NCI-H2029 (cell line): Measurements from ENCODE around the gene CDK17.
"Not testable (repeated sequence)": the region's sequence is repeated elsewhere in the genome, so short reads cannot be mapped to it uniquely, and the experiment has no call there.

ENCODE experiments used
- DNase-seq: peaks from one replicate; lab custom pipeline; 2025; lab: John Stamatoyannopoulos, UW

Gene CDK17

DNA sequence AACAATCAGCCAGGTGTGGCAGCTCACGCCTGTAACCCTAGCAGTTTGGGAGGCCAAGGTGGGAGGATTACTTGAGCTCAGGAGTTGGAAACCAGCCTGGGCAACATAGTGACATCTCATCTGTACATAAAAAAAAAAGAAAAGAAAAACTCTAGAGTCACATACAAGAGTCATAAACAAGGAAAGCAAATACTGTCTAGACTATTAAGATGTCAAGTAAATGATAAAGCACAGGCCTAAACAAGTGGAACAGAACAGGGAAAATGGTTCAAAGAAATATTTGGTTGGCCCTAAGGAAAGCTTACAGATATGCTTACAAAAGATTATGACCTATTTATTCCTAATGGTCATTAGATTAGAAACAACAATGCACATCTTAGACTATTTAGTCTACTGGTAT, 12.3 kb downstream of the CDK17 start:
- no peak for DNase-seq

DNA sequence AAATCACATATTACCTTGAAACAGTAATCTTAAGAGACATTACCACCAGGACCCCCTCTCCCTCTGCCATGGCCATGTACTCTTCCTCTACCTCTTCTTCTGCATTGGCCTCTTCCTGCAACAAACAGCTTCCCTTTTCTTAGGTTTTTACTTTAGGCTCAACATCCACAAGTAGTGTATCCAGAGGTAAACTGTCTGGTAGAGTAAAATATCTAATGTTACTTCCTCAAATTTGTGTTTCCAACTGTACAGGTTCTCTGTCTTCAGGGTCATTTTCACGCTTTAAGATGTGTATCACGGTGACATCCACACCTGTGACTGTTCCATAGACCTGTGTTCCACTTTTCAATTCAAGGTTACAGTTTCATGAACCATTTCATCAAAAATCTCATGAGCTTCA, 13.4 kb downstream of the CDK17 start:
- DNase-seq = no peak

DNA sequence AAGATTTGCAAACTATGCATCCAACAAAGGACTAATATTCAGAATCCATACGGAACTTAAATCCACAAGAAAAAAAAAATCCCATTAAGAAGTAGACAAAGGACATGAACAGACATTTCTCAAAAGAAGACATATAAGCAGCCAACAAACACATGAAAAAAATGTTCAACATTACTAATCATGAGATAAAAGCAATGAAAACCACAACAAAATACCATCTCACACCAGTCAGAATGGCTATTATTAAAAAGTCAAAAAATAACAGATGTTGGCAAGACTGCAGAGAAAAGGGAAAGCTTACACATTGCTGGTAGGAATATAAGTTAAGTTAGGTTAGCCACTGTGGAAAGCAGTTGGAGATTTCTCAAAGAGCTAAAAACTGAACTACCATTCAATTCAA, 16.2 kb downstream of the CDK17 start:
- no peak for DNase-seq

DNA sequence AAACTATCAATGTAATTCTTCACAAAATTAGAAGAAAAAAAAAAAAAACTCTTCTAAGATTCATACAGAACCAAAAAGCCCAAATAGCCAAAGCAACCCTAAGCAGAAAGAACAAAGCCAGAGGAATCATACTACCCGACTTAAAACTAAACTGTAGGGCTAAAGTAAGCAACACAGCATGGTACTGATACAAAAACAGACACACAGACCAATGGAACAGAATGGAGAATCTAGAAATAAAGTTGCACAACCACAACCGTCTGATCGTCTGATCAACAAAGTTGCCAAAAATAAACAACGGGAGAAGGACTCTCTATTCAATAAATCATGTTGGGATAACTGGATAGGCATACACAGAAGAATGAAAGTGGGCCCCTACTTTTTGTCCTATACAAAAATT, 16.9 kb downstream of the CDK17 start:
- no peak for DNase-seq

DNA sequence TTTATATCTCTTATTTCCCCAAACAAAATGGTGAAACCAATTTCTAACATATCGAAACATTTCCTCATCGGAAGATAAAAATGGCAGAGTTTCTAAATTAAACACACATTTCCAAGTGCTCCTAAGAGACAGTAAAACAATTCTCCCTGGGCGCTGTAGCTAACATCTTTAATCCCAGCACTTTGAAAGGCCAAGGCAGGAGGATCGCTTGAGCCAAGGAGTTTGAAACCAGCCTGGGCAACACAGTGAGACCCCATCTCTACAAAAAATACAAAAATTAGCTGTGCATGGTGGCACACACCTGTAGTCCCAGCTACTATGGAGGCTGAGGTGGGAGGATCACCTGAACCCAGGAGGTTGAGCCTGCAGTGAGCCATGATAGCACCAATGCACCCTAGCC, 20.5 kb downstream of the CDK17 start:
- not testable (repeated sequence) for DNase-seq

DNA sequence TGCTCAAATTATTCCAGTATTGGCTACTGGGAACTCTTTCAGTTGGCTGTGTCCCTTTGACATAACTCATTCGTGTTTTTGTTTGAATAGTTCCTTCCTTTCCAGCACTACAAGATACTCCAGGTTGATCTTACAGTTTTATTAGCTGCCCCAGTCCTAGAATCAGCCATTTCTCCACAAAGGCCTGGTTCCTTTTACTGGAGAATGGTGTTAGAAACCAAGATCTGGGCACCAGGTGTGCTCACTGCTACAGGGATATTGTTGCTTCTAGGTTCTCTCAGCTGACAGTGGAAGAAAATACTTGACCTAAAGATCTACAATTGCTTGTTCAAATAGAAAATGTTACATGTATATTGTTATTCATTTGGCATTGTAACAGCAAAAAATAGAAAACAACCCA, 21.9 kb downstream of the CDK17 start:
- DNase-seq = no peak

DNA sequence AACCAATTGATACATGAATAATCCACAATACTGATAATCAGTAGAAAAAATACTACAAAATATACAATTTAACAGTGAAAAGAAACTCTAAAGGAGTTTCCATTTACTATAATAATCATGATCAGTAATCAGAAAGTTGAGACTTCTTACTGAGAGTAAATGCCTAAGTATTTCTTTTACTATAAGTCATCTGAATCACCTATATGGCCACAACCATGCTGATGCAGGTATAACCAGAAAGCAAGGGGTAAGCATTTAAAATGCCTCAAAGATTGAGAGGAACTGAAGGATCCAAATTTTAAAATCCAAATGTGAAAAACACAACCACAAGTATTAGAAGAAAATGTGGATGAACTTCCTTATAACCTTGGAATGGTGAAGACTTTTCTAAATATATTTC, 23.4 kb downstream of the CDK17 start:
- no peak for DNase-seq

DNA sequence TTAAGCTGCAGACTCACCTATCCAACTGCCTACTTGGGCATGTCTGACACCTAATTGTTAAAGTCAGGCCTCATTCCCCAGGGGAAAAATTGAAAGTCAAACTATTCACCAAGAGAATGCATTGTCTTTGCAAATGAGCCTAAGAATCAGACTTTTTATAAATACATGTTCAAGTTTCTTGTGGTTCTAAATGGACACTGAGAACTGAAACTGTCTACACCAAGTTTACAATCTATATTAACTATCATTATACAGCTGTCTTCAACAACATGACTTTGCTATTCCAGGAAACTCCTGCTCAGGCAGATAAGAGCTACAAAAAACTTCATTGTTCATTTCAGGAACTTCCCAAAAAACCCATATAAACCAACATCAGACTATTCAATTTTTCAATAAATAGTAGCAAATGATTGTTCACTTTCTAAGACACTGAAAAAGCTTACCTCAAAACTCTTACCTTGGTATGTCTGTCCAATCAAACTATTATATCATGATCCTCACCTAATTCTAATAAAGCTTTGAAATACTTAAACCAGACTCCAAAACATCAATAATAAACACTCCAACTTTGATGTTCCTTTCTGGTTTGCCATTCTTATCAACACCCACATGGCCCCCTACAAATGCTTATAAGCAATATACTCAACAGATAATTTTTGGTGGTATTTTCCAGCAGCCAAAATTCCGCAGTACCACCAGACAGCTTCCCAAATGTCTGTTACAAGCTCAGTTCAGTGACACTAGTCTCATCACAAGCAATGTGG, 24.2 kb downstream of the CDK17 start:
- no peak for DNase-seq

DNA sequence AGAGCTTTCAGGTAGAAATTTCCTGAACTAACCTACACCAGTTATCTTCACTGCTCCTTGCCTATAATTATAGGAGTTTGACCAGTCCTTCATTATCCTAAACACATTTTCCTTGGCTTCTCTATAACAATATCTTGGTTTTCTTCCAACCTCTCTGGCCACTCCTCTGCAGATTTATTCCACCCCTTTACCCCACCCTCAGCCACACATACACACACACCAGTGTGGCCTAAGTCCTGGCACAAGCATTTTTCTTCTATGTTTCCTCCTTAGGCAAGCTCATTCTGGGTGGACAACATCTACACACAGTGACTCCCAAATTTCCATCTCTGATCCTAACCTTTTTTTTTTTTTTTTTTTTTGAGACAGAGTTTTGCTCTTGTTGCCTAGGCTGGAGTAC, 25.1 kb downstream of the CDK17 start:
- DNase-seq = no peak

DNA sequence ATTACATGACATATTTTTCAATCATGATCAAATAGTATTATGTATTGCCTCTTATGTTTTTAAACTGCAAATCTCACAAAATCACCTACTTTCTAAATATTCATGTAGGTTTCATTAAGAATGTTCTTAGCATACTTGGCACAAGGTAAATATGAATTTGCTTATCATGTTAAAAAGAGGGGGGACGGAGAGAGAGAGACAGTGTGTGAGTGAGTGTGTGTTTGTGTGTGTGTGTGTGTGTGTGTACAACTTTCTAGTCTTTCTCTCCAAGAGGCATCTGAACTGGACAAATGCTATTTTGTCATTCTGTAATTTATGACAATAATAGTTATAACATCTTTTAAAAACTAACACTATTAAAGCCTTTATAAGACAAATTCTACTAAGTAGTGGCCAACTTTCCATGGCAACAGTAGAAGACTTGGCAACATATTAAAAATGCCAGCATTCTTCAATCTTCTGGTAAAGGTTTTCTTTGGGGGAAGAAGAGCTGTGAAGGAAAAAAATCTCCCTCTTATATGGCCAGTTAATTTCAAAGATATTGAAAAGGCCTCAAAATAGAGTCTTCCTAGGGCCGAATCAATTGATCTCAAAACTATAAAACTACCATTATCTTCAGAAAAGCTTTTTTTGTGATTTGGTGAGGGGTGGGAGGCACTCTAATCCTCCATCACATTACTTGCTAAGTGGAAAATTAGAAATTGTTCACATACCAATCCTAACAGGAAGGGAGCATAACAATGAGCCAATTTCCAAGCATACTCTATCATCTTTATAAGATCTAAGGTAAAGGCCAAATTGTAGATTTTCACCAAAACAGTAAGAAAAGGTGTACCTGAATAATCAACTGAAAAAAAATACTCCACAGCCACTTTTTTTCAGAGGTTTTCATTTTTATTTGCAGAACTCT, 28.2 kb downstream of the CDK17 start:
- no peak for DNase-seq

DNA sequence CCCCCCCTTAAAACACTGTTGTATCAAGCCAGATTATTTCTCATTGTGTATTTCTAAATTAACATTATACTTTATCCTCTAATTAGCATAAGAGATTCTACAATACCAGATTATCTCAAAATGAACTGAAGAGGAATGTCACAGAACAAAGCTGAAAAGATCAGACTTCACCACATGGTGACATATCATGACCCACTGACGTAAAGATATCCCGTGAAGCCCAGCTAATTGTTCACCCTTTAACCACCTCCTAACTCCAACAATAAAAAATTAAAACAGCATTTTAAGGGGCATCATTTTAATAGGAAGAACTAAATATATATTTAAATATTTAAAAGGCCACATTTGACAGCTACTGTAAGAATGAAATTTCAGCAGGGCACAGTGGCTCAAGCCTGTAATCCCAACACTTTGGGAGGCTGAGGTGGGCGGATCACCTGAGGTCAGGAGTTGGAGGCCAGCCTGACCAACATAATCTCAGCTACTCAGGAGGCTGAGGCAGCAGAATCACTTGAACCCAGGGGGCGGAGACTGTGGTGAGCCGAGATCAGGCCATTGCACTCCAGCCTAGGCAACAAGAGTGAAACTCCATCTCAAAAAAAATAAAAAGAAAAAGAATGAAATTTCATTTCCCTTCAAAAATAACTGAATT, 29.0 kb downstream of the CDK17 start:
- DNase-seq = no peak

DNA sequence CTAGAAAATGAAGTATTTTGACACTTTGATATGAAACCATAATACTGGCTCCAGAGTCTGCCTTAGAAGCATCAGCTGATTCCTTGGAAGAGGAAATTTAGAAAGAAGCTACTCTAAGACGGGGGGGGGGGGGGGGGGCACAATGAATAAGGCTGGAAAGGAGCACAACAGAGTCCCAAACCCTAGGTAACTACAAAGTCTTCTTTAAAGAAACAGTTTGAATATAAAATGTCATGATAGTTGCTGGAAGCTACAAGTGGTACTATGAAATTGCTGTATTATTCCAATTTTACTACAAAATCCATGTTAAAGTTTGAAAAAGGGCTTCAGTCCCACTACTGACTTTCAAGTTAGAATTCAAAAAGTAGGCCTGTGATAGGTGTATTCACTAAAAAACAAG, 31.6 kb downstream of the CDK17 start:
- DNase-seq = no peak

DNA sequence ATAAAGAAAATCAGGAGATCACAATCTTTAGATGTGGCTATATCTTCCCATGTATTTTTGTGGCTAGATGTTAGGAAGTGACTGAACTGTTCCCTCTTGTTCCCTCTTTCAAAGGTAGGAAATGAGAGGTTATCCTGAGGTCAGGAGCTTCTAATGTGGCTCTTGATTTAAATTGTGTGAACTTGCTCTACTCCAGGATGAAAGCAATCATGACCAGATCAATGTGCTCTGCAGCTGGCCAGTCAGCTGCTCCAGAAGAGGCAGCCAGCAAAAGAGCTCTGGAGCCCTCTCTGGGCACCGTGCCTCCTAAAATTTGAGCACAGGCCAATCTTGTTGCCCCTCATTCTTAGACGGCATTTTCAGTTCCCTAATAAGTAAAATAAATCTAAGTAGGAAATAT, 32.0 kb downstream of the CDK17 start:
- DNase-seq = peak; percentile 45

DNA sequence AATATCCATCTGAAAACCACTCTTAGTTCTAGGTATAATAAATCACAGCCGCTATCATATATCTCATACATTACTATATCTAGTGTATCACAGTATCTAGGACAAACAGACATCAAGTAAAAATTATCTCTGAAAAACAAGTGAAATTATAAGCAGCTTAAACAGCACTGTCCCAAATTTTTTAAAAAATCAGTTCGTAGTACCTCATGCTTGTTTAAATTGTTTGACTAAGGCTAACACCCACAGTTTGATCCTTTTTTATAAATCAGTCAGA, 33.9 kb downstream of the CDK17 start:
- DNase-seq = no peak

DNA sequence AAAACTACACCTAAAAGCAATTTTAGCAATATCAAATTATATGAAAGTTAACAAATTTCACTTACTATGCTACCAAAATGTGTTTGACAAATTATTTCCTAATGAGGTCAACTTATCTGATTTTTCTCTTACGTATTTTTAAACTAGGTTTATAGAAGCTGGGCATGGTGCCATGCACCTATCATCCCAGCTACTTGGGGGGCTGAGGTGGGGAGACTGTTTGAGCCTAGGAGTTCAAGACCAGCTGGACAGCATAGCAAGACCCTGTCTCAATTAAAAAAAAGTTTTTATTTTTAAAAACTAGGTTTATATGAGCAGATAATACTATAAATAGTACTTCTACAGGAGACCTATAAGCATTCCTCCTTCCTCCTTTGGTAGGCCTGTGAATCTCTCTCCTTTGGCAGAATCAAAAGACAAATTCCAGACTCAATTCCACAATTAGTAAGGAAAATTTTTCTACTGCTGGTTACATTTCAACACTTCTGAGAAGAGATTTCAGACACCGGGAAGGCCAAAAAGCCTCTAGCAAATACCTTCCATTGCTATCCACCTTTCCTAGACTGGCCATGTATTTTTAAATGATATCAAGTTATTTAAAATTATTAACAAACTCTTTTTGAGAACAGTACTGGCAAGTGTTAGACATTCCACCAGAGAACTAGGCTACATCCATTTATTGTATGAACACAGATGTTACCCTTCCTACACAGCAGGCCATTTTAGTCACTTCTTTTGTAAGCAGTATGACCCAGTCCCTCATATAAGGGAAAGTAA, 34.4 kb downstream of the CDK17 start:
- no peak for DNase-seq

DNA sequence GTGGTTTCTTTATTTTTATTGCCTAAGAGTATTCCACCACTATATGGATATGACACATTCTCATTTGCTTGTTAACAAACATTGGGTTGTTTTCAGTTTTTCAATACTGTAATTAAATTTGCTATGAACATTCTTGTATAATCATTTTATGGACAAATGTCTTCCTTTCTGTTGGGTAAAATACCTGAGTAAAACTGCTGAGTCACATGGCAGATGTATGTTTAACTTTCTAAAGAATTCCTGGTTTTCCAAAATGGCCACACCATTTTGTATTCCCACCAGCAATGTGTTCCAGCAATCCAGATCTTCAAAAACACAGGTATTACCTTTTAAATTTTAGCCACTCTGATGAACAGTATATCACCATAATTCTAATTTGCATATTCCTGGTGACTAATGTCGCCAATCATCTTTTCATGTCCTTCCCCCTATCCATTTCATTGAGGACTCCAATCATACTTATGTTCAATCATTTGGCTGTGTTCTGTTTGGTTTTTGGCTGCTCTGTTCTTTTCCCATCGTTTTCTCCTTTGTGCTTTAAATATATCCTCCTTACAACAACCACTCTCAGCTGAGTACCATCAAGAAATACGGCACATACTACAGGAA, 36.0 kb downstream of the CDK17 start:
- DNase-seq = no peak

DNA sequence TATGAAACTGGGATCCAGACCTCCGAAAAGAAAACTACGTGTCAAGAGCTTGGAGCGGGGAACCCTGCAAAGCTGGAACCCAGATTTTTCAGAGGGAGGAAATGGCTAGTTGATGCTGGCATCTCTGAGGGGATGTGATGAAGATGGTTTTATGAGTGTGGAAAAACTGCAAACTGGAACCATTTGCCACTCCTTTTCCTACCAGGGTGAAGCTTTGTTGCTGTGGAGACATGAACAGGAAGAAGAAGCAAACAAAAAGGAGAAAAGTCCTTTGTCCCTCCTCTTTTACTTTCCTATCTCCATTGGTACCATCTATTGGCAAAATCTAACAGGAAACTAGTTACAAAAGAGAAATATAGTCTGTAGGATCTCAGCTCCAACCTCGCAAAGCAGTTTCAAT, 39.2 kb downstream of the CDK17 start:
- DNase-seq = no peak

DNA sequence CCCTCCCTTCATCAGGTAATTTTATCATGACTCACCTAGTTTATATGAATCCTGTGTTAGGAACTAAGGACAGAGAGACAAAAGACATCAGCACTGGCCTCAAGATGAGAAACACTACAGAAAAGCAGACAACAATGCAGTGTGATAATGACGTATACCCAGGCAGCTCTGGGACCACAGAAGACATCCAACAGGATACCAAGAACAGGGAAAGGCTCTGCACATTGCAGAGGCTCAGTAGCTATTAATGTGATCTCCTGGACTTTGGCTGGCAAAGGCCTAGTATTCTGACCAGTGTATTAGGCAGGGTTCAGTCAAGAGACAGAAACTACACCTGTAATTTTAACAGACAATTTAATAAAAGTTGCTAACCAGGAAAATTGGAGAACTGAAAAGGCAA, 39.7 kb downstream of the CDK17 start:
- DNase-seq = no peak

DNA sequence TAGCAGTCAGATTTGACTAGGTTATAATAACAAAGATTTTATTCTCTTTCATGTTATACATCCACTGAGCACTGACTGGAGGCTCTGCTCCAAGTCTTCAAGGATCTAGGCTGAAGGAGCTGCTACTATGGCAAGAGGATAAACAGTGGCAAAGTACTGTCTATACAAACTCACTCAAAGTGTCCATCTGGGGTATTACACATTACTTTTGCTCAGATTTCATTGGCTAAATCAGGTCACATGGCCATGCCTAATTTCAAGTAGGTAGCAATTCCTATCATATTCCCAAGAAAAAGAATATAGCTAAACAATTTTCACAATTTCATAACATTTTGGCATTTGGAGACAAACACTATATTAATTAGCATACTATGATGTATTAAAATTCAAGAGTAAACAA, 40.9 kb downstream of the CDK17 start:
- DNase-seq = no peak

DNA sequence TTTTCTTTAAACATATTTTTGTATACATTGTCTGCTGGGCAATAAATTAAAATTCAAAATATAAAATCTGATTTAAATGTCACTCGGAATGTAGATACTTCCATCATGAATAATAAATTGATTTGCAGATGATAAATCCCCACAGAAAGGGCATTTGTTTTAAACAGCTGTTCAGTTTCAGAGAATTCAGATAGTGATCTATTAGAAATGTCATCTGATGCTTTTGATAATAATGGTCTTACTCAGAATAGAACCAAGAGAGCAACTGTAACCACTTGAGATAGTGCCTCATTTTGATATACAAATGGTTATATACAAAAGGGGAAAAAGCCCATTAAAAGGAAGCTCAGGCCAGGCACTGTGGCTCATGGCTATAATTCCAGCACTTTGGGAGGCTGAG, 43.4 kb downstream of the CDK17 start:
- DNase-seq = no peak

DNA sequence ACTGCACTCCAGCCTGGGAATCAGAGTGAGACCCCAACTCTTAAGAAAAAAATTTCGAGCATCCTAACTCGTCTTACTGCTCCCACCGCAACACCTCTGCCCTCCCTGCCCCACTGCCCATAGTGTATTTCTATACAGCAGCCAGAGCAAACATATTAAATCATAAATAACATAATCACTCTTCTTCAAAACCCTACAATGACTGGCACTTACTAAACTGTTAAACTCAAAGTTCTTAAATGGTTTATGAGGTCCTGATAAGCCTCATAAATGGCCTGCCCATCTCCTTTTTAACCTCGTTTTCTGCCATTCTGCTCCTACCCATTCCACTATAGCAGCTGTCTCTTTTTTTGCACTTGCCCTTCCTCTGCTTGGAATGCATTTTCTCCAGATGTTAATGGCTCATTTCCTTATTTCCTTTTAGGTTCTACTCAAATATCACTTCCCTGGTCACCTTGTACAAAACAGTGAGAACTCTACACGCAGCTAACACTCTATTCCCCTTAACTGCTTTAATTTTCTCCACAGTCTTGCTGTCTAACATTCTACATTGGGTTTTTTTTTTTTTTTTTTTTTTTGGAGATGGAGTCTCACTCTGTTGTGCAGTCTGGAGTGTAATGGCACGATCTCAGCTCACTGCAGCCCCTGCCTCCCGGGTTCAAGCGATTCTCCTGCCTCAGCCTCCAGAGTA, 45.2 kb downstream of the CDK17 start:
- DNase-seq = no peak
